SK-N-DZ (cell line): ENCODE data around the gene IL2RA.

ENCODE experiments used
- DNase-seq: peaks from one replicate; pipeline ENCODE4 v3.0.0-alpha.2; 2015; ENCODE audit warnings: low spot score

IL2RA gene

DNA sequence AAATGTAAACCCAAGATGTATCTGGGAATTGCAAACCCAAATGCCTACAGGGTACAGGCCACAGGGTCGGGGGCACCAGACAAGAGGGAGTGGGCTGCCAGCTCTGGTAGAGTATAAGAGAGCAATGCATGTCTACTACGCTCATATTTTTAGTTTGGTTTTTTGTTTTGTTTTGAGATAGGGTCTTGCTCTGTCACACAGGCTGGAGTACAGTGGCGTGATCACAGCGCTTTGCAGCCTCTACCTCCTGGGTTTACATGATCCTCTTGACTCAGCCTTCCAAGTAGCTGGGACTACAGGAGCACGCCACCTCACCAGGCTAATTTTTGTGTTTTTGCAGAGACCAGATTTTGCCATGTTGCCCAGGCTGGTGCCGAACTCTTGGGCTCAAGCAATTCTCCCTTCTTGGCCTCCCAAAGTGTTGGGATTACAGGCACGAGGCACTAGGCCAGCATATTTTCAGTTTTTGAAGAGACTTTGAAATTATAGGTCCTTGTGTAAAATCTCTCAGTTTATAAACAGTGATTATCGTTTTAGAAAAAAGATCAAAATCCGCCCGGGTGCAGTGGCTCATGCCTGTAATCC lies 73.7 kb downstream of the IL2RA start:
- no peak for DNase-seq

DNA sequence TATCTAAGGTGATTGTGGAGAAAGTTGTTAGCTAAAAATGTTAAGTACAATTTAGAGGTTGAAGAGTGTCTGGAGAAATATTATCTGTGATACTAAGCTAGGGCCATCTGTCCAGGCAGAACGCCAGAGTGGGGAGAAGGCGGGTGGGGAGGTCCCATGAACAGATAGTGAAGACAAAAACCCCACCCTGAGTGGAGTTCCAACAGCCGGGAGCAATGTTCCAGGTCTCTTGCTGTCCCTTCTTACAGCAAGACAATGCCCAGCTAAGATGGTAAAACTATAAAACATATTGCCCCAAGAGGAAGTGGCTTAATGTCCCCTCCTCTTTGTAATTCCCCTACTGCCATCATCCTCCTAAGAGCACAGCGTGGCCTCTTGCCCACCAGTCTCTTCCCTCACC lies 74.4 kb downstream of the IL2RA start:
- DNase-seq = no peak

- no peak for DNase-seq
Observed at GRCh38 chr10:5985029-5985428, 77.1 kb downstream of the IL2RA start.

DNA sequence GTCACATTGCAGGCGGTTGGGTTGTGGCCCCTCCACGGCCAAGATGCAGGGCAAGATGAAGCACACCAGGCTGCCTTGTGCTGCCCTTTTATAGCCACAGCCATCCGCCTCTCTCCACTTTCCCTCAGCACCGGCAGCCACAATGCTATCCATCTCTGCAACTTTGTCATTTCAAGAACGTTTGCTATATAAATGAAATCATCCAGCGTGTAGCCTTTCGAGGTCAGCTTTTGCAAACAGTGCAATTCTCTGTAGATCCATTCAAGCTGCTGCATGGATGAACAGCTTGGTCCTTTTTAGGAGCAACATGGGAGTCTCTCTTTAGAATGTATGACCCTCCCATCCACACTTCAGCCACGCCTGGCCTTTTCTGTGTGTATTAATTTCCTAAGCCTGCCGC lies 78.4 kb downstream of the IL2RA start:
- no peak for DNase-seq

DNA sequence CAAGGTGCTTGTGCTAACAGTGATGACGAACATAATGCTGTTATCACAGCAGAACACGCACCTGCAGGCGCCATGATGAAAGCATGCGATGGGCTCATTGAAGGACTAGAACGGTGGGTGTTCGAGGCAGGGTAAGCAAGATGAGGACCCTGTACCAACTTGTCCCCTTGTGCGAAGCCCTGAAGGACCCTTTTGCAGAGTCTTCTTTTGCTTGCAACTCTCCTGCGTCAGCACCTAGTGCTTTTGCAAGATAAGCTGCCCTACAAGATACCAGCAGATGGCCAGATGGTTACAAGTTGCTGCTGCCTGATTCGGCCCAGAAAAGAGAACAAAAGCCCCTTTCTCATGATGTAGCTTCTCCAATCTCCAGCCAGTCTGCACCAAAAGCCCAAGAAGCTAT lies 80.6 kb downstream of the IL2RA start:
- DNase-seq = no peak

- no peak for DNase-seq
Observed at GRCh38 chr10:5978230-5978489, 84.0 kb downstream of the IL2RA start.

- no peak for DNase-seq
Observed at GRCh38 chr10:5977471-5978229, 84.5 kb downstream of the IL2RA start, which contains the start of gene IL15RA. TSS of gene IL15RA (minus strand) at chr10:5977543. CDS start at chr10:5977492, 51 bp downstream.

GRCh38 chr10:5976512-5977470 lies 85.4 kb downstream of the IL2RA start:
- no peak for DNase-seq

DNA sequence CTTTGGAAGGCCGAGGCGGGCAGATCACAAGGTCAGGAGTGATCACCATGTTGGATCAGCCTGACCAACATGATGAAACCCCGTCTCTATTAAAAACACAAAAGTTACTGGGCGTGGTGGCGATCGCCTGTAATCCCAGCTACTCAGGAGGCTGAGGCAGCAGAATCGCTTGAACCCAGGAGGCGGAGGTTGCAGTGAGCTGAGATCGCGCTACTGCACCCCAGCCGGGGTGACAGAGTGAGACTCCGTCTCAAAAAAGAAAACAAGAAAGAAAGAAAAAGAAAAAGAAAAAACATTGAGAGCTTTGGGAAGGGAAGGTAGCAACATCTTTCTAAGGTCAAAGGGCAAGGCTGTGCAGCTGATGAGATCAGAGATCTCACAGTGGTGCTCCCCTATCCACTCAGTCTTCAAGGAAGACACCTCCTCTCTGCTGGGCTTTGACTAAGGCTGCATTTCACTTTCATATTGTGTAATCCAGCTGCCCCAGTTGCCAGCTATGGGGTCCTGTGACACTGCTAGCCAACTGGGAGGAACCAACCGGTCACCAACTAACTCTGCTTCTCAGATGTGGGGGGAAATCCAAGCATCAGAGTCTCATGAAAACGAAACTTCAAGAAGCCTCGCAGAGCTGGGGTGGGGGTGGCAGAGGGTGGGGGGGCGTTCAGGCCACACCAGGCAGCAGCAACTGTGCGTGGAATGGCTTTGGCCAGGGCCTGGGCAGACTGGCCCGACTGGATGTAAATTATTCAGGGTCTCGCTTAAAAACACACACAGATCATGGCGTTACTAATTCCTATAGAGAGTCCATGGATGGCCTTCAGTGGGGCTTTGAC lies 86.3 kb downstream of the IL2RA start:
- DNase-seq = no peak

DNA sequence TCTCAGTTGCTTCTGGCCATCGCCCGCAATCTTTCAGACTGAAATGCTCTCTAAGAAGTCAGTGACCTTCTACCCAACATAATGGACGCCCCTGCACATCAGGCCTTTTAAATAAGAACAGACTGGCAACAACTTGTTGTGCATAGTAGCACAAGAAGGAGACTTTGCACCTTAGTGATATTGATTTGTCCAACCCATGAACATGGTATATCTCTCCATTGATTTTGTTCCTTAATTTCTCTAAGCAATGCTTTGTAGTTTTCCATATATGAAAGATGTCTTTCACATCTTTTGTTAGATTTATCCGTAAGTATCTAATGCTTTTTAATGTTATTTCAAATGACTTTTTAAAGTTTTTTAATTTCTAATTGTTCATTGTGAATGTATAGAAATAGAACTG lies 89.1 kb downstream of the IL2RA start:
- no peak for DNase-seq

- DNase-seq = no peak
Observed at GRCh38 chr10:5971886-5972285, 90.3 kb downstream of the IL2RA start.

- no peak for DNase-seq
Observed at GRCh38 chr10:5971315-5971832, 90.8 kb downstream of the IL2RA start.

DNA sequence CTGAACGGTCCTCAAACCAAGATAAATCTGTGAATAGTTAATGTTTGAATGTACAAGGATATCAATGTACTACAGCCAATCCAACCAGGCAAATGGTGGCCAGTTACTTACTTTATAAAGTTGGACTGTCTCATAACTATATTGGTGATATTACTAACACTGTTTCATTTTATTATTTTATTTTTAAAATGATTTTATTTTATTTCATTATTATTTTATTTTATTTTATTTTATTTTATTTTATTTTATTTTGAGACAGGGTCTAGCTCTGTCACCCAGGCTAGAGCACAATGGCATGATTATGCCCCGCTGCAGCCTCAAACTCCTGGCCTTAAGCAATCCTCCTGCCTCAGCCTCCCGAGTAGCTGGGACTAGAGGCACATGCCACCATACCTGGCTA lies 91.6 kb downstream of the IL2RA start:
- DNase-seq = no peak

DNA sequence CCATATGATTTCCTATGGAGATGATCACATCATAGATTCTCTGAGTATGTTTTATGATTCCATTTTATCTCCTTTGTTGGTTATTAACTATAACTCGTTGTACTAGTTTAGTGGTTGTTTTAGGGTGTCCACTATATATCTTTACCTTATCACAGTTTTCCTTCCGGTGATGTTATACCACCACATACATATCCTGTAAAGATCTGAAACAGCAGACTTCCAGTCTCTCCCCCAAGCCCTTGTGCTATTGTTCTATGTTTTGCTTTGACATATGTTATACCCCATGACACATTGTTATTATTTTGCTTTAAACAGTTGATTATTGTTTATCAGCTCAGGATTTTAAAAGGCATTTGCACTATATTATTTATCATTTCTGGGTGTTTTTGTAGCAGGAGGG lies 92.1 kb downstream of the IL2RA start:
- no peak for DNase-seq

DNA sequence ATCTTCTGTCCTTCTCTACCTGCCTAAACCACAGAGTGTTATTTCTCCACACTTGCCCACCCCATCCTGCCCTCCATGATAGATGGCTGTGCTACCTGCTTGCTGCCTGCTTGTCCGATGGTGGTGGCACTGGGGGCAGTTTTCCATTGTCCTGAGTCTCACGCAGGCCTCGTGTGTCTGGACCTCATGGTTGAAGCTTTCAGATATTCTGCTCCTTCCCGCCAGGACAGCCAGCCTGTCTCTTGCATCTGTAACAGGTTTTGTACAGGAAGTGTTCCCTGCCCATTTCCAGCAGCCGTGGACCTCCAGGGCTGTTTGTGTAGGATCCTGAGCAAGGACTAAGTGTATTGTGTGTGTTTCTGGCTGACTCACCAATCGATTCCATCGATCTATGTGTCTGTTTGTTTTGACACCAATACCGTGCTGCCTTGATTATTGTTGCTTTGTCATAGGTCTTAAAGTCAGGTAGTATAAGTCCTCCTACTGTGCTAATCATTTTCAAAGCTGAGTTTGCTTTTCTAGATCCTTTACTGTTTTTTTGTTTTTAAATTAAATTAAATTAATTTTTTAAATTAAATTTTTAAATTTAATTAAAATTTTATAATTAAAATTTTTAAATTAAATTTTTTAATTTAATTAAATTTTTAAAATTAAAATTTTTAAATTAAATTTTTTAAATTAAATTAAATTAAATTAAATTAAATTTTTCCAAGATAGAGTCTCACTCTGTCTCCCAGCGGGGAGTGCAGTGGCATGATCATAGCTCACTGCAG lies 93.3 kb downstream of the IL2RA start:
- DNase-seq = peak; percentile 38

- no peak for DNase-seq
Observed at GRCh38 chr10:5968037-5968680, 94.0 kb downstream of the IL2RA start.

- no peak for DNase-seq
Observed at GRCh38 chr10:5965266-5965665, 96.9 kb downstream of the IL2RA start.

GRCh38 chr10:5964736-5965135 lies 97.4 kb downstream of the IL2RA start:
- no peak for DNase-seq

- DNase-seq = no peak
Observed at GRCh38 chr10:5963591-5963990, 98.6 kb downstream of the IL2RA start.

GRCh38 chr10:5963071-5963470 lies 99.1 kb downstream of the IL2RA start:
- DNase-seq = no peak
